Osteoblast (primary cell): ENCODE data around the gene DISP1. TPM values are rescaled to one million over a fixed set of nuclear protein-coding genes. Genes with fewer than 3 reads are reported as not detected.

Source experiments
- DNase-seq: peaks from one replicate; pipeline ENCODE4 v3.0.0; 2011; ENCODE audit warnings: low spot score, mixed read lengths; ENCODE audit not compliant: insufficient read length; ENCODE audit errors: missing footprints
- H2AFZ ChIP-seq: 2 replicates; pipeline ENCODE4 v1.6.0; 2011; ENCODE audit warnings: mild to moderate bottlenecking, low read length
- H3K27ac ChIP-seq: 2 replicates; pipeline ENCODE4 v1.5.1; 2011; ENCODE audit warnings: mild to moderate bottlenecking, low read depth, low read length, moderate library complexity
- H3K27me3 ChIP-seq: 2 replicates; pipeline ENCODE4 v1.6.0; 2012; ENCODE audit warnings: mild to moderate bottlenecking, control low read depth, inconsistent platforms, low read length, moderate library complexity; ENCODE audit not compliant: insufficient read depth
- H3K36me3 ChIP-seq: 2 replicates; pipeline ENCODE4 v1.5.1; 2011; ENCODE audit warnings: mild to moderate bottlenecking, low read length, control low read depth, moderate library complexity; ENCODE audit not compliant: insufficient read depth
- H3K4me1 ChIP-seq: 2 replicates; pipeline ENCODE4 v1.5.1; 2011; ENCODE audit warnings: mild to moderate bottlenecking, low read length, control low read depth, moderate library complexity; ENCODE audit not compliant: insufficient read depth
- H3K4me2 ChIP-seq: 2 replicates; pipeline ENCODE4 v1.6.0; 2011; ENCODE audit warnings: mild to moderate bottlenecking, low read length; ENCODE audit not compliant: insufficient read depth
- H3K4me3 ChIP-seq: fragments of 200-600 bp; sonication (generic); 3 replicates; pipeline ENCODE4 v1.5.1; 2012; ENCODE audit warnings: mild to moderate bottlenecking, low read length, inconsistent platforms; ENCODE audit not compliant: insufficient read depth
- H3K79me2 ChIP-seq: 2 replicates; pipeline ENCODE4 v1.6.0; 2012; ENCODE audit warnings: mild to moderate bottlenecking, low read length, control low read depth, inconsistent platforms; ENCODE audit not compliant: insufficient read depth
- H3K9me3 ChIP-seq: 2 replicates; pipeline ENCODE4 v1.5.1; 2011; ENCODE audit warnings: low read depth, low read length, control low read depth
- H4K20me1 ChIP-seq: 2 replicates; pipeline ENCODE4 v1.6.0; 2012; ENCODE audit warnings: mild to moderate bottlenecking, low read length, control low read depth; ENCODE audit not compliant: insufficient read depth
- total RNA-seq: library from RNA; depleted of rRNA; stranded (reverse); fragments of >200 nt; gene quantifications from 2 replicates; pipeline ENCODE4 v1.2.3, GENCODE V29; 2012
- TF ChIP-seq, protein P1 (sequence below): IDR thresholded peaks from 2 replicates; pipeline ENCODE4 v1.5.1; 2011; ENCODE audit warnings: mild to moderate bottlenecking, low read depth, low read length, moderate library complexity; ENCODE audit errors: extremely low read depth

DISP1 gene
- total RNA-seq, 1 donor: 4.3 TPM

- Histone ChIP-seq H3K4me2 (no peak overlapping the region), H3K27me3 (peaks cover 12% of the 10 kb centered on the region), H3K9me3 (no peaks in the 10 kb centered on the region), H2AFZ (no peak overlapping the region), H3K79me2 (no peaks in the 10 kb centered on the region), H3K36me3 (no peaks in the 10 kb centered on the region), H3K4me1 (no peaks in the 10 kb centered on the region), H4K20me1 (no peaks in the 10 kb centered on the region), H3K4me3 (no peak overlapping the region), H3K27ac (no peak overlapping the region)
- TF ChIP-seq, protein P1, sequence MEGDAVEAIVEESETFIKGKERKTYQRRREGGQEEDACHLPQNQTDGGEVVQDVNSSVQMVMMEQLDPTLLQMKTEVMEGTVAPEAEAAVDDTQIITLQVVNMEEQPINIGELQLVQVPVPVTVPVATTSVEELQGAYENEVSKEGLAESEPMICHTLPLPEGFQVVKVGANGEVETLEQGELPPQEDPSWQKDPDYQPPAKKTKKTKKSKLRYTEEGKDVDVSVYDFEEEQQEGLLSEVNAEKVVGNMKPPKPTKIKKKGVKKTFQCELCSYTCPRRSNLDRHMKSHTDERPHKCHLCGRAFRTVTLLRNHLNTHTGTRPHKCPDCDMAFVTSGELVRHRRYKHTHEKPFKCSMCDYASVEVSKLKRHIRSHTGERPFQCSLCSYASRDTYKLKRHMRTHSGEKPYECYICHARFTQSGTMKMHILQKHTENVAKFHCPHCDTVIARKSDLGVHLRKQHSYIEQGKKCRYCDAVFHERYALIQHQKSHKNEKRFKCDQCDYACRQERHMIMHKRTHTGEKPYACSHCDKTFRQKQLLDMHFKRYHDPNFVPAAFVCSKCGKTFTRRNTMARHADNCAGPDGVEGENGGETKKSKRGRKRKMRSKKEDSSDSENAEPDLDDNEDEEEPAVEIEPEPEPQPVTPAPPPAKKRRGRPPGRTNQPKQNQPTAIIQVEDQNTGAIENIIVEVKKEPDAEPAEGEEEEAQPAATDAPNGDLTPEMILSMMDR: peak; percentile 39
- no peak for DNase-seq
Measured at GRCh38 chr1:222794656-222795474, 20.0 kb upstream of the DISP1 start.

GRCh38 chr1:222798116-222798515 is 16.7 kb upstream of the DISP1 start:
- DNase-seq: no peak

GRCh38 chr1:222798975-222799374 is 15.9 kb upstream of the DISP1 start:
- H3K79me2 ChIP-seq: no peaks in the 10 kb centered on the region

More at GRCh38 chr1:222798116-222798515, 16.7 kb upstream of the DISP1 start:
- Histone ChIP-seq H3K4me1 (no peaks in the 10 kb centered on the region), H3K4me2 (no peak overlapping the region), H3K9me3 (no peaks in the 10 kb centered on the region), H3K79me2 (no peaks in the 10 kb centered on the region), H3K27me3 (peaks cover 14% of the 10 kb centered on the region), H2AFZ (no peak overlapping the region), H3K27ac (no peak overlapping the region), H4K20me1 (no peaks in the 10 kb centered on the region), H3K4me3 (no peak overlapping the region), H3K36me3 (no peaks in the 10 kb centered on the region)
- TF ChIP-seq, protein P1: no peak

DNA sequence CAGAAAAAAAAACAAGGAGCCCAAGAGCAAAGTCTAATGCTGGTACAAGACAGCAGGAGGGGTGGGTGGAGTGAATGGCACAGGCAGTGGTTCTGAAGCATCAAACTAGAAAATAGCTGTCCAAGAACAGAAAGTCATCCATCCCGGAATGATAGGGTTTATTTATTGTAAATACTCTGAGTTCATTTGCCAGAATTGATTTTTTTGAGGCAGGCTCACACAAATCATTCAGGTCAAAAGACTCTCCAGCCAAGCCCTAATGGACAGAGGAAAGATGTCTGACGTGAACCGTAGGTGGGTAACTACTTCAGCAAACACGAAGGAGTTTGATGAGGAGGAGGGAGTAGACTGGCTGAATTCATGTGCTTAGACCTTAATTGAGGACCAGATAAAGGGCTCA is 13.8 kb upstream of the DISP1 start:
- Histone ChIP-seq H3K4me1 (no peaks in the 10 kb centered on the region), H3K79me2 (no peaks in the 10 kb centered on the region), H3K27ac (no peak overlapping the region), H4K20me1 (no peaks in the 10 kb centered on the region), H2AFZ (no peak overlapping the region), H3K9me3 (no peaks in the 10 kb centered on the region), H3K36me3 (no peaks in the 10 kb centered on the region), H3K4me2 (no peak overlapping the region), H3K4me3 (no peak overlapping the region), H3K27me3 (peaks cover 8% of the 10 kb centered on the region)
- TF ChIP-seq, protein P1: no peak
- DNase-seq: no peak

More at GRCh38 chr1:222798975-222799374, 15.9 kb upstream of the DISP1 start:
- Histone ChIP-seq H4K20me1 (no peaks in the 10 kb centered on the region), H3K27me3 (peaks cover 10% of the 10 kb centered on the region), H3K4me2 (no peak overlapping the region), H3K27ac (no peak overlapping the region), H3K4me1 (no peaks in the 10 kb centered on the region), H3K36me3 (no peaks in the 10 kb centered on the region), H2AFZ (no peak overlapping the region), H3K4me3 (no peak overlapping the region), H3K9me3 (no peaks in the 10 kb centered on the region)
- no peak for DNase-seq
- TF ChIP-seq, protein P1: no peak
